Neural cell (in vitro differentiated cells): ENCODE measurements around the gene GOLGA6A. TPM values are rescaled to one million over a fixed set of nuclear protein-coding genes. Genes with fewer than 3 reads are reported as not detected.

ENCODE experiments used
- H2AFZ ChIP-seq: fragments of 200-600, 300-800 bp; sonication (generic), shearing (Covaris generic); 2 replicates; pipeline ENCODE4 v1.6.0; 2014; ENCODE audit warnings: low read depth, mild to moderate bottlenecking, antibody characterized with exemption, low read length, moderate library complexity
- H3F3A ChIP-seq: fragments of 200-600 bp; shearing (Covaris generic); 2 replicates; pipeline ENCODE4 v1.6.1; 2016; ENCODE audit warnings: mild to moderate bottlenecking, moderate library complexity, mixed read lengths, antibody characterized with exemption, low read length; ENCODE audit not compliant: insufficient read depth, poor library complexity, severe bottlenecking
- H3K27ac ChIP-seq: fragments of 200-600, 300-800 bp; sonication (generic), shearing (Covaris generic); 2 replicates; pipeline ENCODE4 v1.5.1; 2014; ENCODE audit warnings: mild to moderate bottlenecking, low read length, moderate library complexity
- H3K27me3 ChIP-seq: fragments of 300-800, 200-600 bp; sonication (generic), shearing (Covaris generic); 2 replicates; pipeline ENCODE4 v1.6.0; 2014; ENCODE audit warnings: mild to moderate bottlenecking, low read depth, low read length, moderate library complexity; ENCODE audit not compliant: insufficient read depth
- H3K36me3 ChIP-seq: fragments of 300-800, 200-600 bp; sonication (generic), shearing (Covaris generic); 2 replicates; pipeline ENCODE4 v1.5.1; 2014; ENCODE audit warnings: mild to moderate bottlenecking, antibody characterized with exemption, low read length, moderate library complexity; ENCODE audit not compliant: insufficient read depth
- H3K4me2 ChIP-seq: fragments of 300-800, 200-600 bp; sonication (generic), shearing (Covaris generic); 2 replicates; pipeline ENCODE4 v1.6.0; 2014; ENCODE audit warnings: mild to moderate bottlenecking, low read length
- H3K4me3 ChIP-seq: fragments of 300-800, 200-600 bp; sonication (generic), shearing (Covaris generic); 2 replicates; pipeline ENCODE4 v1.5.1; 2014; ENCODE audit warnings: mild to moderate bottlenecking, low read length, moderate library complexity
- H3K79me2 ChIP-seq: fragments of 200-600 bp; shearing (Covaris generic); replicated peaks from 2 replicates; pipeline ENCODE4 v1.6.0; 2014; ENCODE audit warnings: mild to moderate bottlenecking, low read length, moderate library complexity; ENCODE audit not compliant: insufficient read depth
- H3K9ac ChIP-seq: fragments of 300-800, 200-600 bp; sonication (generic), shearing (Covaris generic); 2 replicates; pipeline ENCODE4 v1.6.1; 2016; ENCODE audit warnings: mild to moderate bottlenecking, low read length, mixed read lengths
- H3K9me2 ChIP-seq: fragments of 200-600 bp; shearing (Covaris generic); 2 replicates; pipeline ENCODE4 v1.6.1; 2016; ENCODE audit warnings: mild to moderate bottlenecking, low read length, mixed read lengths; ENCODE audit not compliant: insufficient read depth
- H3K9me3 ChIP-seq: fragments of 200-600, 300-800 bp; sonication (generic), shearing (Covaris generic); 2 replicates; pipeline ENCODE4 v1.6.1; 2016; ENCODE audit warnings: mild to moderate bottlenecking, mixed run types, low read length, moderate library complexity, mixed read lengths
- H4K20me1 ChIP-seq: fragments of 200-600 bp; shearing (Covaris generic); 2 replicates; pipeline ENCODE4 v1.6.1; 2016; ENCODE audit warnings: mild to moderate bottlenecking, mixed run types; ENCODE audit not compliant: insufficient read depth
- CTCF ChIP-seq: fragments of 450-650 bp; IDR thresholded peaks from 2 replicates; pipeline ENCODE4 v1.5.1; 2014; ENCODE audit warnings: antibody characterized with exemption, mild to moderate bottlenecking, moderate library complexity; ENCODE audit not compliant: poor library complexity, severe bottlenecking
- EP300 ChIP-seq: fragments of 450-650 bp; conservative IDR thresholded peaks from 2 replicates; pipeline ENCODE4 v1.6.1; 2014; ENCODE audit warnings: antibody characterized with exemption, mild to moderate bottlenecking, moderate library complexity; ENCODE audit not compliant: poor library complexity, severe bottlenecking
- EZH2 ChIP-seq: fragments of 200-600, 300-800 bp; shearing (Covaris generic), sonication (generic); IDR thresholded peaks from 2 replicates; pipeline ENCODE4 v1.6.1; 2014; ENCODE audit warnings: antibody characterized with exemption, low read length, borderline replicate concordance, mild to moderate bottlenecking; ENCODE audit not compliant: insufficient read depth, poor library complexity, severe bottlenecking
- MXI1 ChIP-seq: fragments of 450-650 bp; conservative IDR thresholded peaks from 2 replicates; pipeline ENCODE4 v1.6.1; 2014; ENCODE audit warnings: antibody characterized with exemption, mild to moderate bottlenecking; ENCODE audit not compliant: poor library complexity, severe bottlenecking
- POLR2AphosphoS5 ChIP-seq: IDR thresholded peaks from 2 replicates; pipeline ENCODE4 v1.6.1; 2012
- RAD21 ChIP-seq: fragments of 450-650 bp; conservative IDR thresholded peaks from 2 replicates; pipeline ENCODE4 v1.6.1; 2014; ENCODE audit warnings: antibody characterized with exemption, mild to moderate bottlenecking, moderate library complexity
- REST ChIP-seq: IDR thresholded peaks from 2 replicates; pipeline ENCODE4 v1.6.1; 2012; ENCODE audit warnings: borderline replicate concordance
- SMC3 ChIP-seq: fragments of 450-650 bp; conservative IDR thresholded peaks from 2 replicates; pipeline ENCODE4 v1.6.1; 2014; ENCODE audit warnings: antibody characterized with exemption, mild to moderate bottlenecking, moderate library complexity; ENCODE audit not compliant: poor library complexity
- TAF1 ChIP-seq: IDR thresholded peaks from 2 replicates; pipeline ENCODE4 v1.6.1; 2012; ENCODE audit warnings: low read depth
- polyA plus RNA-seq: library from polyadenylated mRNA; depleted of rRNA; stranded (reverse); fragments of >200 nt; gene quantifications from 2 replicates; pipeline ENCODE4 v1.2.3, GENCODE V29; 2014

The GOLGA6A gene
- polyA plus RNA-seq, 1 donor from 2014 or later: 0.50 TPM

GRCh38 chr15:74121858-74122257, 39.5 kb upstream of the GOLGA6A start:
- H2AFZ ChIP-seq: no peak overlapping the region
- H3K79me2 ChIP-seq: peaks cover 10% of the 10 kb centered on the region
- no peaks in the 10 kb centered on the region for H3K27me3 ChIP-seq

GRCh38 chr15:74121039-74121438, 38.7 kb upstream of the GOLGA6A start:
- Histone ChIP-seq H3K9me3 (no peaks in the 10 kb centered on the region), H3K27me3 (no peaks in the 10 kb centered on the region), H3K9me2 (no peaks in the 10 kb centered on the region), H2AFZ (no peak overlapping the region), H3K36me3 (no peaks in the 10 kb centered on the region), H3K4me2 (no peak overlapping the region), H4K20me1 (no peaks in the 10 kb centered on the region), H3K27ac (no peak overlapping the region), H3F3A (no peaks in the 10 kb centered on the region), H3K9ac (no peak overlapping the region), H3K4me3 (no peak overlapping the region), H3K79me2 (peaks cover 5% of the 10 kb centered on the region)
- TF ChIP-seq EP300 (no peak), POLR2AphosphoS5 (no peak), RAD21 (no peak), MXI1 (no peak), REST (no peak), EZH2 (no peak), SMC3 (no peak), TAF1 (no peak)

More at GRCh38 chr15:74121858-74122257, 39.5 kb upstream of the GOLGA6A start:
- TF ChIP-seq TAF1 (no peak), EP300 (no peak), CTCF (no peak), REST (no peak), RAD21 (no peak), POLR2AphosphoS5 (no peak), EZH2 (no peak), MXI1 (no peak), SMC3 (no peak)
- H3K36me3 ChIP-seq: no peaks in the 10 kb centered on the region
- no peak overlapping the region for H3K4me3 ChIP-seq
- H3K9me2 ChIP-seq: no peaks in the 10 kb centered on the region
- H3K4me2 ChIP-seq: no peak overlapping the region
- H3K9me3 ChIP-seq: no peaks in the 10 kb centered on the region
- no peaks in the 10 kb centered on the region for H4K20me1 ChIP-seq
- no peaks in the 10 kb centered on the region for H3F3A ChIP-seq
- H3K27ac ChIP-seq: no peak overlapping the region
- H3K9ac ChIP-seq: no peak overlapping the region
